Measurements from ENCODE around the gene DNAJA4.

The DNAJA4 gene

DNA sequence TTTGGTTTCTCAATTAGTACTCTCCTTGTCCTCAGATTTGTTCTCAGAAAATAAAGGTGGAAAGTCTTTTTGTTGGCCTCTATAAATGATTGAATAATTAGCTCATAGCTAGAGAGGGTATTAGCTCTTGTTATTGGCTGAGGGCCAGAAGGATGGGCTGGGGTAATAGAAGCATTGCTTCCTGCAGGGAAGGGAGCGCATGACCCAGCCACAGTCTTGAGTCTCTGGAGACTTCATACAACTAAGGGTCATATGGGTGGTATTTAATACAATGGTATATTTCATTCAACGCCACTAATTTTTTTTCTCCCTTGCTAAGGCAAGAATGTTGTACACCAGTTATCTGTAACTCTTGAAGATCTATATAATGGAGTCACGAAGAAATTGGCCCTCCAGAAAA is 8.4 kb downstream of the DNAJA4 start:
- Histone ChIP-seq H3K14ac (ENCODE audit: low read length) (no peak overlapping the region), H3K9ac (ENCODE audit: low read depth, low read length, poor library complexity) (no peak overlapping the region), H3K9me3 (replicated peaks in 1 of 2; ENCODE audit: control insufficient read depth in 2 of 2, insufficient read depth in 1 of 2, low read depth in 1 of 2, low read length in 2 of 2) (no peaks in the 10 kb centered on the region), H3K27me3 (ENCODE audit: control insufficient read depth in 3 of 3, insufficient read depth in 3 of 3, low read depth in 1 of 3, low read length in 3 of 3) (peaks cover 0 to 7% (median 0%) of the 10 kb centered on the region in 3 experiments), H3K4me2 (ENCODE audit: insufficient read depth, low read length, poor library complexity, severe bottlenecking) (no peak overlapping the region), H2BK15ac (ENCODE audit: low read length) (no peak overlapping the region), H3K36me3 (replicated peaks in 1 of 2; ENCODE audit: control insufficient read depth in 2 of 2, insufficient read depth in 2 of 2, low read length in 2 of 2) (no peaks in the 10 kb centered on the region), H3K4me3 (ENCODE audit: low read length in 2 of 2) (no peak overlapping the region), H2AK5ac (ENCODE audit: low read depth, low read length) (no peak overlapping the region), H3K18ac (ENCODE audit: low read length) (no peak overlapping the region), H2AFZ (ENCODE audit: low read length) (no peak overlapping the region), H3K79me1 (ENCODE audit: low read depth, low read length) (no peaks in the 10 kb centered on the region), H2BK12ac (ENCODE audit: low read length) (no peak overlapping the region), H3K4me1 (ENCODE audit: control insufficient read depth in 2 of 2, insufficient read depth in 1 of 2, low read depth in 1 of 2, low read length in 2 of 2) (no peaks in the 10 kb centered on the region), H2BK5ac (ENCODE audit: low read length) (no peak overlapping the region), H3K4ac (ENCODE audit: low read length) (no peak overlapping the region), H3K27ac (replicated peaks; ENCODE audit: low read length) (no peak overlapping the region), H4K8ac (ENCODE audit: low read depth, low read length) (no peak overlapping the region), H4K91ac (ENCODE audit: low read depth, low read length, poor library complexity) (no peak overlapping the region), H2BK120ac (ENCODE audit: low read depth, low read length) (no peak overlapping the region), H3K23ac (ENCODE audit: low read depth, low read length, poor library complexity) (no peak overlapping the region)
- DNase-seq (ENCODE audit: low spot score) = no peak
- WGBS, 2 donors (ENCODE audit: extremely low coverage in 2 of 2, insufficient read length in 2 of 2, insufficient replicate concordance in 1 of 2) = no CpG with 5 or more reads among the region's 3 CpGs

DNA sequence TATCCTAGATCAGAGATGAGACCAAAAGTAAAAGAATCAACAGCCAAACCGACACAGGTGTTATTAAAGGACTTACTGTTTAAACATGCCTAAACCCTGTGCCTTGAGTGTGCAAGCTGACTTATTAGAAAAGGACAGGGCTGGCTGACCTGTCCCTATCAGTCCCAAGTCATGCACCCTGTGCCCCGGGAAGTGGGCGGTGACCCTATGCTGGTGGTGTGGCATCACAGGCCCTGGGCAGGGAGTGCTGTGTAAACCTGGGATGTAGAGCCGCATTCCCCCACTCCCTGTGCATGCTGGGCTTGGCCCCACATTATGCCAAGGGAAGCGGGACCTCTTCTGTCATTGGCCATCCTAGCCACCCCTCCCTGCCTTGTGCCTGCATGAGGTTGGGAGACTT is 10.6 kb downstream of the DNAJA4 start:
- peaks cover 0 to 5% of the 10 kb centered on the region in 2 donors for H3K36me3 ChIP-seq (replicated peaks in 1 of 2; ENCODE audit: control insufficient read depth in 2 of 2, insufficient read depth in 2 of 2, low read length in 2 of 2)
- H3K4me3 ChIP-seq (ENCODE audit: low read length in 2 of 2) = no peak overlapping the region
- H3K27ac ChIP-seq (replicated peaks; ENCODE audit: low read length) = no peak overlapping the region
- H4K8ac ChIP-seq (ENCODE audit: low read depth, low read length) = no peak overlapping the region
- H3K23ac ChIP-seq (ENCODE audit: low read depth, low read length, poor library complexity) = peak overlapping the region; percentile 47
- H3K4me1 ChIP-seq (ENCODE audit: control insufficient read depth in 2 of 2, insufficient read depth in 1 of 2, low read depth in 1 of 2, low read length in 2 of 2) = peaks cover 0 to 1% of the 10 kb centered on the region in 2 donors
- no peaks in the 10 kb centered on the region for H3K27me3 ChIP-seq (ENCODE audit: control insufficient read depth in 3 of 3, insufficient read depth in 3 of 3, low read depth in 1 of 3, low read length in 3 of 3)
- no CpG with 5 or more reads among the region's 5 CpGs for WGBS, 2 donors (ENCODE audit: extremely low coverage in 2 of 2, insufficient read length in 2 of 2, insufficient replicate concordance in 1 of 2)
- H2AK5ac ChIP-seq (ENCODE audit: low read depth, low read length) = no peak overlapping the region
- no peak overlapping the region for H2BK5ac ChIP-seq (ENCODE audit: low read length)
- H3K14ac ChIP-seq (ENCODE audit: low read length) = peak overlapping the region; percentile 9
- no peak overlapping the region for H2AFZ ChIP-seq (ENCODE audit: low read length)
- H2BK12ac ChIP-seq (ENCODE audit: low read length) = no peak overlapping the region
- DNase-seq (ENCODE audit: low spot score) = no peak
- no peaks in the 10 kb centered on the region for H3K79me1 ChIP-seq (ENCODE audit: low read depth, low read length)
- H3K4me2 ChIP-seq (ENCODE audit: insufficient read depth, low read length, poor library complexity, severe bottlenecking) = no peak overlapping the region
- H3K9ac ChIP-seq (ENCODE audit: low read depth, low read length, poor library complexity) = no peak overlapping the region
- no peak overlapping the region for H4K91ac ChIP-seq (ENCODE audit: low read depth, low read length, poor library complexity)
- H3K4ac ChIP-seq (ENCODE audit: low read length) = no peak overlapping the region
- H3K9me3 ChIP-seq (replicated peaks in 1 of 2; ENCODE audit: control insufficient read depth in 2 of 2, insufficient read depth in 1 of 2, low read depth in 1 of 2, low read length in 2 of 2) = no peaks in the 10 kb centered on the region
- H2BK15ac ChIP-seq (ENCODE audit: low read length) = no peak overlapping the region
- H2BK120ac ChIP-seq (ENCODE audit: low read depth, low read length) = no peak overlapping the region
- no peak overlapping the region for H3K18ac ChIP-seq (ENCODE audit: low read length)

DNA sequence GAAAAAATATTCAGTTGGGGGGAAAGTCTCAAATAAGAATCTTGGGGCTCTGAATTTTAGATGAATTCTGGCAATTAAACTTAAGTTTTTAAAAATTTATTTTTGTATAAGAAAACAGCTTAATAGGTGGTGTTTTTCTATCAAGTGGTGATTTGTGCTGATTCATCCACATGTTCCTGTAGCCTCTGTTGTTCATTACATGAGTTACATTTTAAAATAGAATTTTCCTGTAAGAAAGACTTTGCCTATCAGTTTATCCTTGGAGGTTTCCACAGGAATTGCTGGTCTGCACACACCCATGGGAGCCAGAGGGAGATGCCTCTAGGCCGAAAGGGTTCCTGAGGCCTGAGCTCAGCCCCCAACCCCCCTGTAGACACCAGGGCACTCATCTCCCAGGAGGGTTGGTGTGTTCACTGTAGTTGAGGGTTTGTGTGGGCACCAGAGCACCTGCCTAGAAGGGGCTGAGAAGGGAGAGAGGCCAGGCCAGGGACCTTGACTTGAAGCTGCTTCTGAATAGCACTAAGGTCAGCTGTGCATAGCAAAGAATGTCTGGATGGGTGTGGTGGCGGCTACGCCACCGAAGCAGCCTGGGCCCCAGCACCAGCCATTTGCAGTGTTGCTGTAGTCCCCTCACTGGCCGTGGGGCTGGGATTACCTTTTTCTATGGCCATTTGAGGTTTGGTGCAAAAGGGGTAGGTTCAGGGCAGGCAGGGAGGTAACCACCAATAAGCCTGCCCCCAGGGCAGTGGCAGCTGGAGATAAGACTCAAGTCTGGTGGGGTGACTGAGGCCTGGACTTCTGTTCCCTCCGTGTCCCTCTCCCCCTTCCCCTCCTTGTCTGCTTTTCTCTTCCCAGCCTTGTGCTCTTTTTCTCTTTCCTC is 11.9 kb downstream of the DNAJA4 start:
- H3K4ac ChIP-seq (ENCODE audit: low read length) = no peak overlapping the region
- peaks cover 0 to 12% of the 10 kb centered on the region in 2 donors for H3K36me3 ChIP-seq (replicated peaks in 1 of 2; ENCODE audit: control insufficient read depth in 2 of 2, insufficient read depth in 2 of 2, low read length in 2 of 2)
- no peak overlapping the region for H2AFZ ChIP-seq (ENCODE audit: low read length)
- H3K9me3 ChIP-seq (replicated peaks in 1 of 2; ENCODE audit: control insufficient read depth in 2 of 2, insufficient read depth in 1 of 2, low read depth in 1 of 2, low read length in 2 of 2) = no peaks in the 10 kb centered on the region
- WGBS, 2 donors (ENCODE audit: extremely low coverage in 2 of 2, insufficient read length in 2 of 2, insufficient replicate concordance in 1 of 2) = no CpG with 5 or more reads among the region's 6 CpGs
- H3K27me3 ChIP-seq (ENCODE audit: control insufficient read depth in 3 of 3, insufficient read depth in 3 of 3, low read depth in 1 of 3, low read length in 3 of 3) = no peaks in the 10 kb centered on the region
- H3K4me3 ChIP-seq (ENCODE audit: low read length in 2 of 2) = no peak overlapping the region
- no peak for DNase-seq (ENCODE audit: low spot score)
- H3K4me1 ChIP-seq (ENCODE audit: control insufficient read depth in 2 of 2, insufficient read depth in 1 of 2, low read depth in 1 of 2, low read length in 2 of 2) = peaks cover 0 to 1% of the 10 kb centered on the region in 2 donors
- no peak overlapping the region for H2BK15ac ChIP-seq (ENCODE audit: low read length)
- peak overlapping the region; percentile 37 for H3K18ac ChIP-seq (ENCODE audit: low read length)
- H3K14ac ChIP-seq (ENCODE audit: low read length) = no peak overlapping the region
- H3K27ac ChIP-seq (replicated peaks; ENCODE audit: low read length) = no peak overlapping the region
- no peak overlapping the region for H3K9ac ChIP-seq (ENCODE audit: low read depth, low read length, poor library complexity)
- no peak overlapping the region for H4K8ac ChIP-seq (ENCODE audit: low read depth, low read length)
- no peak overlapping the region for H4K91ac ChIP-seq (ENCODE audit: low read depth, low read length, poor library complexity)
- H2BK12ac ChIP-seq (ENCODE audit: low read length) = no peak overlapping the region
- H3K23ac ChIP-seq (ENCODE audit: low read depth, low read length, poor library complexity) = peak overlapping the region; percentile 13
- H2BK120ac ChIP-seq (ENCODE audit: low read depth, low read length) = no peak overlapping the region
- no peak overlapping the region for H2AK5ac ChIP-seq (ENCODE audit: low read depth, low read length)
- H3K4me2 ChIP-seq (ENCODE audit: insufficient read depth, low read length, poor library complexity, severe bottlenecking) = no peak overlapping the region
- H3K79me1 ChIP-seq (ENCODE audit: low read depth, low read length) = no peaks in the 10 kb centered on the region
- H2BK5ac ChIP-seq (ENCODE audit: low read length) = no peak overlapping the region

DNA sequence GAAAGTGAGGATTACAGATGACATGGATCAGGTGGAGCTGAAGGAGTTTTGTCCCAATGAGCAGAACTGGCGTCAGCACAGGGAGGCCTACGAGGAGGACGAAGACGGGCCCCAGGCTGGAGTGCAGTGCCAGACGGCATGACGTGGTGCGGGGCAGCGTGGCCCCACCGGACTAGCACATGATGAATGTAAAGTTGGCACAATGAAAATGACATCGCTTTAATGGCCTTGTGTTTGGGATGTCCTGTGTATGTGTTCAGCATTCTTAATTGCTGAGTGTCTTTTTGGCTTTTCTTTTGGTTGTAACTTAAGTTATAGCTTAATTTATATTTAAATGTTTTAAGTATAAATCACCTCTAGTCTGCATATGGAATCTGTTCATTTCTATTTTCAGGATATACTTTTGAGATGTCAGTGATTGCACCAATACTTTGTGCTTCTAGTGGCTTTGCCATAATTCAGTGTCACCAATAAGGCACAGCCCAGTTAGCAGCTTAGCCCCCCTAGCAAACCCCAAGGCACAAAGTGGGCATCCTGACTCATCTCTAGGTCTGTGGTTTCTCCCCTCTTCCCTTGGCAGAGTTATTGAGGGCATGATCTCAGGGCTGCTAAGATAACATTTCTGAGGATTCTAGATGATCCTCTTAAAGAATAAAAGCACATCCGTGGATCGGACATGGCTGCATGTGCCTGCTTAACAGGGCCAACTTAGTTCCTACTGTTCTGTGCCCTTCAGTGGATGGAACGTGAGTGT is 16.1 kb downstream of the DNAJA4 start:
- H3K4me3 ChIP-seq (ENCODE audit: low read length in 2 of 2) = no peak overlapping the region
- H3K27me3 ChIP-seq (ENCODE audit: control insufficient read depth in 3 of 3, insufficient read depth in 3 of 3, low read depth in 1 of 3, low read length in 3 of 3) = no peaks in the 10 kb centered on the region
- no peak overlapping the region for H3K14ac ChIP-seq (ENCODE audit: low read length)
- H3K36me3 ChIP-seq (replicated peaks in 1 of 2; ENCODE audit: control insufficient read depth in 2 of 2, insufficient read depth in 2 of 2, low read length in 2 of 2) = peaks cover 5 to 53% of the 10 kb centered on the region in 2 donors
- no peak overlapping the region for H3K27ac ChIP-seq (replicated peaks; ENCODE audit: low read length)
- no CpG with 5 or more reads among the region's 13 CpGs for WGBS, 2 donors (ENCODE audit: extremely low coverage in 2 of 2, insufficient read length in 2 of 2, insufficient replicate concordance in 1 of 2)
- peaks cover 0 to 1% of the 10 kb centered on the region in 2 donors for H3K4me1 ChIP-seq (ENCODE audit: control insufficient read depth in 2 of 2, insufficient read depth in 1 of 2, low read depth in 1 of 2, low read length in 2 of 2)
- no peak overlapping the region for H2BK15ac ChIP-seq (ENCODE audit: low read length)
- H3K18ac ChIP-seq (ENCODE audit: low read length) = no peak overlapping the region
- H2BK5ac ChIP-seq (ENCODE audit: low read length) = no peak overlapping the region
- no peak overlapping the region for H2AK5ac ChIP-seq (ENCODE audit: low read depth, low read length)
- no peak overlapping the region for H2BK12ac ChIP-seq (ENCODE audit: low read length)
- no peak for DNase-seq (ENCODE audit: low spot score)
- H3K9me3 ChIP-seq (replicated peaks in 1 of 2; ENCODE audit: control insufficient read depth in 2 of 2, insufficient read depth in 1 of 2, low read depth in 1 of 2, low read length in 2 of 2) = no peaks in the 10 kb centered on the region
- H3K79me1 ChIP-seq (ENCODE audit: low read depth, low read length) = no peaks in the 10 kb centered on the region
- H3K23ac ChIP-seq (ENCODE audit: low read depth, low read length, poor library complexity) = no peak overlapping the region
- no peak overlapping the region for H4K8ac ChIP-seq (ENCODE audit: low read depth, low read length)
- H4K91ac ChIP-seq (ENCODE audit: low read depth, low read length, poor library complexity) = no peak overlapping the region
- H3K4ac ChIP-seq (ENCODE audit: low read length) = no peak overlapping the region
- no peak overlapping the region for H3K9ac ChIP-seq (ENCODE audit: low read depth, low read length, poor library complexity)
- no peak overlapping the region for H2AFZ ChIP-seq (ENCODE audit: low read length)
- no peak overlapping the region for H3K4me2 ChIP-seq (ENCODE audit: insufficient read depth, low read length, poor library complexity, severe bottlenecking)
- H2BK120ac ChIP-seq (ENCODE audit: low read depth, low read length) = no peak overlapping the region

Measured in neuronal stem cell (in vitro differentiated cells).